ENCODE results near the gene MYRF. TPM values are rescaled to one million over a fixed set of nuclear protein-coding genes. Genes with fewer than 3 reads are reported as not detected.
A peak's percentile ranks its signal among the peaks of the same experiment; 100 is the strongest.

The MYRF gene
- total and polyA plus RNA-seq, 11 donors, result 0.11 to 41.2 (median 0.25) TPM; not detected in 2

- Histone ChIP-seq H3K9me3 (no peaks in the 10 kb centered on the region), H3K36me3 (no peaks in the 10 kb centered on the region), H3K27ac (no peak overlapping the region), H3K27me3 (peaks cover 0 to 7% (median 0%) of the 10 kb centered on the region in 9 donors), H3K4me1 (peaks cover 0 to 5% (median 0%) of the 10 kb centered on the region in 12 donors), H3K4me3 (no peak overlapping the region)
- ATAC-seq (no peak), DNase-seq (no peak)
- TF ChIP-seq CTCF (IDR thresholded peaks at IDR 0.05) (no peak), POLR2A (IDR thresholded peaks at IDR 0.05) (no peak)
- 27 to 32% (median 31%) methylated on average over 11 to 15 of the region's 15 CpGs for WGBS, 4 donors
- intact Hi-C loops (cut with DNase I), result no loop called here
Measured at GRCh38 chr11:61762798-61763197, 10.4 kb downstream of the MYRF start.

GRCh38 chr11:61763930-61764605 is 11.6 kb downstream of the MYRF start:
- H3K4me3 ChIP-seq, result no peak overlapping the region
- H3K4me1 ChIP-seq, result peaks cover 0 to 5% (median 0%) of the 10 kb centered on the region in 12 donors
- H3K36me3 ChIP-seq, result no peaks in the 10 kb centered on the region
- H3K9me3 ChIP-seq, result no peaks in the 10 kb centered on the region
- intact Hi-C loops (cut with DNase I), result no loop called here
- H3K27me3 ChIP-seq, result peaks cover 0 to 7% (median 0%) of the 10 kb centered on the region in 9 donors
- no peak for ATAC-seq
- DNase-seq, result no peak
- WGBS, 4 donors, result 69 to 74% (median 71%) methylated on average over 7 to 23 of the region's 23 CpGs
- H3K27ac ChIP-seq, result no peak overlapping the region
- TF ChIP-seq CTCF (IDR thresholded peaks at IDR 0.05), result no peak
- no peak for TF ChIP-seq POLR2A (IDR thresholded peaks at IDR 0.05)

GRCh38 chr11:61764606-61765260 is 12.3 kb downstream of the MYRF start:
- WGBS, 4 donors, result 44 to 51% (median 45%) methylated on average over 19 to 22 of the region's 22 CpGs; no CpG with 5 or more reads in 1 of the 4 donors
- no peak overlapping the region for H3K27ac ChIP-seq
- DNase-seq (peak in 1 of 5 donors; percentile 78), ATAC-seq (peak in 3 of 4 donors; percentile 53 to 81 (median 55))
- no peak overlapping the region for H3K4me3 ChIP-seq
- H3K9me3 ChIP-seq, result no peaks in the 10 kb centered on the region
- intact Hi-C loops (cut with DNase I), result no loop called here
- peaks cover 0 to 7% (median 0%) of the 10 kb centered on the region in 9 donors for H3K27me3 ChIP-seq
- H3K36me3 ChIP-seq, result no peaks in the 10 kb centered on the region
- peaks cover 0 to 5% (median 0%) of the 10 kb centered on the region in 12 donors for H3K4me1 ChIP-seq
- TF ChIP-seq CTCF (IDR thresholded peaks at IDR 0.05) (no peak), POLR2A (IDR thresholded peaks at IDR 0.05) (no peak)

GRCh38 chr11:61765550-61766253 is 13.3 kb downstream of the MYRF start:
- TF ChIP-seq POLR2A (IDR thresholded peaks at IDR 0.05), result no peak
- no peak for TF ChIP-seq CTCF (IDR thresholded peaks at IDR 0.05)
- Histone ChIP-seq H3K4me1 (peaks cover 0 to 5% (median 0%) of the 10 kb centered on the region in 12 donors), H3K36me3 (no peaks in the 10 kb centered on the region), H3K27ac (no peak overlapping the region), H3K9me3 (no peaks in the 10 kb centered on the region), H3K27me3 (peaks cover 0 to 7% (median 0%) of the 10 kb centered on the region in 9 donors), H3K4me3 (no peak overlapping the region)
- WGBS, 4 donors, result 74 to 83% (median 79%) methylated on average over 22 to 26 of the region's 26 CpGs
- ATAC-seq (no peak), DNase-seq (no peak)
- intact Hi-C loops (cut with DNase I), result no loop called here

Data from heart left ventricle (tissue), 16 donors.